KOPT-K1 (cell line): ENCODE measurements around the gene DOK4.

Experiments
- H3K27ac ChIP-seq: fragments of 200-600 bp; sonication (generic); 2 replicates; pipeline ENCODE4 v1.5.1; 2016; ENCODE audit warnings: antibody characterized with exemption, mild to moderate bottlenecking, low read depth, low read length; ENCODE audit not compliant: poor library complexity, severe bottlenecking
- H3K36me3 ChIP-seq: fragments of 200-600 bp; sonication (generic); 2 replicates; pipeline ENCODE4 v1.5.1; 2017; ENCODE audit warnings: antibody characterized with exemption, mild to moderate bottlenecking, low read length, moderate library complexity; ENCODE audit not compliant: insufficient read depth
- H3K9me3 ChIP-seq: fragments of 200-600 bp; sonication (generic); 2 replicates; pipeline ENCODE4 v1.5.1; 2017; ENCODE audit warnings: antibody characterized with exemption, low read length, mild to moderate bottlenecking; ENCODE audit not compliant: insufficient read depth, poor library complexity, severe bottlenecking

DOK4 gene

DNA sequence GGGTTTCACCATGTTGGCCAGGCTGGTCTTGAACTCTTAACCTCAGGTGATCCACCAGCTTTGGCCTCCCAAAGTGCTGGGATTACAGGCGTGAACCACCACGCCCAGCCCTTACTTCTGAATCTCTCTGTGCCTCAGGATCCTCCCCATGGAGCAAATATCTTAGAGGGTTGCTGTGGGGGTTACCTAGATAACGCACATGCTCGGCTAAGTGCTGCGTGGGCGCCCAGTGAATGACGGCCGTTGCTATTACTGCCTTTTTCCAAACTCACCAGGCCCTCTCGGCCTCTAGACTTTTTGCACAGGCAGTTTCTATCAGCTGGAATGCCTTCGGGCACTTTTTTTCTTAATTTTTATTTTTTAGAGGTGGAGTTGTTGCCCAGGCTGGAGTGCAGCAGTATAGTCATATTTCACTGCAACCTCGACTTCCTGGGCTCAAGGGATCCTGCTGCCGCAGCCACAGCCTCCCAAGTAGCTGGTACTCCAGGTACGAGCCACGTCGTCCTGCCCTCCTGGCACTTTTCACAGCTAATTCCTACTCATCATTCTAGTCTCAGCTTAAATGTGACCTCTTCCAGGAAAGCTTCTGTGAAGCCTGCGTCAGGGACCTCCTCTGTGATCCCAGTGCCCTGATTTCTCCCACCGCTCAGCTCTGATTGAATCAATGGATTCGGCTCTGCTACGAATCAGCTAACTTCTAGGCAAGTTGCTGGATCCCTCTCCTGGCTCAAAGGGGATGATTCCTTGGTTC, 41.5 kb upstream of the DOK4 start:
- H3K9me3 ChIP-seq, result no peaks in the 10 kb centered on the region

GRCh38 chr16:57527027-57527426, 40.7 kb upstream of the DOK4 start:
- no peak overlapping the region for H3K27ac ChIP-seq
- peaks cover 3% of the 10 kb centered on the region; the same call in 1 of the 2 replicates for H3K36me3 ChIP-seq
- H3K9me3 ChIP-seq, result no peaks in the 10 kb centered on the region

More for the DNA sequence above, 41.5 kb upstream of the DOK4 start:
- H3K27ac ChIP-seq, result no peak overlapping the region
- peaks cover 3% of the 10 kb centered on the region; the same call in 1 of the 2 replicates for H3K36me3 ChIP-seq

DNA sequence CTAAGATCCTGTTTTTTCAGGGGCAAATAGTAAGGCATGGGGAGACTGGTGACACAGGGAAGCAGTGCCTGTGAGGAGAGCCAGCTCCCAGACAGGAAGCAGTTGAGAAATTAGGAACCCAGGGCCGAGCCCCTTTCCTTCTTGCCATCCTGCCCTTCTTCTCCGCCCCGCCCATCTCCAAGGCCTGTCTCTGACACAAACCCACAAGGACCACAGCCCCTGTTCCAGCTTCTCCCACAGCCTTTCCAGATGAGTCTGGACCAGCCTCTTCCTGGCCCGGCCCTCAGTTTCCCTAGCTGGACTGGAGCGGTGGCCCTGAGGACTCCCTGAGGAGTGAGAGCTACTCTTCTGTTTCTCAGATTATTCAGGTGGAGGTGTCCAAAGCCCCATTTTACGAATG, 40.2 kb upstream of the DOK4 start:
- Histone ChIP-seq H3K36me3 (peaks cover 3% of the 10 kb centered on the region; the same call in 1 of the 2 replicates), H3K9me3 (no peaks in the 10 kb centered on the region), H3K27ac (no peak overlapping the region)

- Histone ChIP-seq H3K36me3 (peaks cover 3% of the 10 kb centered on the region; the same call in 1 of the 2 replicates), H3K9me3 (no peaks in the 10 kb centered on the region), H3K27ac (no peak overlapping the region)
Measured at GRCh38 chr16:57525761-57526160, 39.5 kb upstream of the DOK4 start.

DNA sequence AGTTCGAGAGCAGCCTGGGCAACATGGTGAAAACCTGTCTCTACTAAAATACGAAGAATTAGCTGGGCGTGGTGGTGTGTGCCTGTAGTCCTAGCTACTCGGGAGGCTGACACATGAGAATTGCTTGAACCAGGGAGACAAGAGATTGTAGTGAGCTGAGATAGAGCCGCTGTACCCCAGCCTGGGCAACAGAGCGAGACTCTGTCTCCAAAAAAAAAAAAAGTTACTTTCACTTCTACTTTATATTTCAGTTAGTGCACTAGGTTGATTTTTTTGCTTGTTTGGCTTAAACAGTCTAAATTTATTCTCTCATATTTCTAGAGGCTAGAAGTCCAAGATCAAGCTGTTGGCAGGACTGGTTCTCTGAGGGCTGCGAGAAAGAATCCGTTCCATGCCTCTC, 36.7 kb upstream of the DOK4 start:
- peaks cover 12% of the 10 kb centered on the region; the same call in 1 of the 2 replicates for H3K36me3 ChIP-seq

GRCh38 chr16:57519796-57520360, 33.6 kb upstream of the DOK4 start:
- Histone ChIP-seq H3K36me3 (peaks cover 31% of the 10 kb centered on the region; the same call in 1 of the 2 replicates), H3K9me3 (no peaks in the 10 kb centered on the region), H3K27ac (no peak overlapping the region)

More for the DNA sequence above, 36.7 kb upstream of the DOK4 start:
- Histone ChIP-seq H3K9me3 (no peaks in the 10 kb centered on the region), H3K27ac (no peak overlapping the region)

- peaks cover 40% of the 10 kb centered on the region; the same call in 1 of the 2 replicates for H3K36me3 ChIP-seq
- H3K9me3 ChIP-seq, result no peaks in the 10 kb centered on the region
- no peak overlapping the region for H3K27ac ChIP-seq
Measured at GRCh38 chr16:57518922-57519321, 32.6 kb upstream of the DOK4 start.

DNA sequence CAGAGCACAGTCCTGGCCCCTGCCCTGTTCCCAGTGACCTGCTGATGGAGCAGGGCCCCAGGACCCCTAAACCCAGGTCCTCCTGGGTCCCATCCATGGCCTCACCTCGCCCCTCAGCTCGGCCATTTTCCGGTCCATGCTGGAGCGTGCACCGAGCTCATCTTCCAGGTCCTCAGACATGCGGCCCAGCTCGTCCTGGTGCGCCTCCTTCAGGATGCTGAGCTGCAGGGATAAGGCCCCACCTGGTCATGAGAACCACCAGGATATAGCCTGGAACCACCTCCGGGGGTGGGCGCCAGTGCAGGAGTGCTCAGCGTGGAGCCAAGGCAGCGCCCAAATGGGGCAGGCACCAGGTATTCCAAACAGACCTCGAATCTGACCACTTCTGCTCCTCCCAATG, 32.2 kb upstream of the DOK4 start:
- Histone ChIP-seq H3K27ac (no peak overlapping the region), H3K36me3 (peaks cover 40% of the 10 kb centered on the region; the same call in 1 of the 2 replicates), H3K9me3 (no peaks in the 10 kb centered on the region)

DNA sequence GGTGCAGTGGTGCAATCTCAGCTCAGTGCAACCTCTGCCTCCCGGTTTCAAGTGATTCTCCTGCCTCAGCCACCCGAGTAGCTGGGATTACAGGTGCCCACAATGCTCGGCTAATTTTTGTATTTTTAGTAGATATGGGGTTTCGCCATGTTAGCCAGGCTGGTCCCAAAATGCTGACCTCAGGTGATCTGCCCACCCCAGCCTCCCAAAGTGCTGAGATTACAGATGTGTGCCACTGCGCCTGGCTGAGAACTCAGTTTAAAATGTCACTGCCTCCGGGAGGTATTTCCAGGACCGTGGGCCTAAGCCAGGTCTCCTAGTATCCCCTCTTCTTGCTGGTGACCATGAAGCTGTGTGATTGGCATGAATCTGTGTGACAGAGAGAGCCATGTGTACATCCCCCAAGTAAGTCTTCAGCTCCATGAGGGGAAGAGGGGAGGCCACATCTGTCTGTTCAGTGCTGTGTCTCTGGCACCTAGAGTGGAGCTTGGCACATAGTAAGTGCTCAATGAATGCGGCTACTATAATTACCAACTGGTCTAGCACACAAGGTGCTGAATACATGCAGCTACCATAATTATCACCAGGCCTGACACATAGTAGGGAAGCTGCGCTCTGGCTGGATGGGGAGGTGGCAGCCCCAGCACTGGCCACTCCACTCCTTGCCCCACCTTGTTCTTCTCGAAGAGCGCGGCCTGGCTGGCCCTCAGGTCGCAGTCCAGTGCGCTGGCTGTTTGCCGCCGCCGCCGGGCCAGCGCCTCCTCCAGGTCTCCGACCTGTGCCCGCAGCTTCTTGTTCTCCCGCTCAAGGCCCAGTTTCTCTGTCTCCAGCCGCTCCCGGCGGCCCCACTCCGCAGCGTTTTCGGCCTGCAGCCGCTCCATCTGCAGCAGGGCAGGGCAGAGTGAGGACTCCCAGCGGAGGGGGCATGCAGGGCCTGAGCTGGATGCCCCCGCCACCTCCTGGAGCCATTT, 31.4 kb upstream of the DOK4 start:
- H3K36me3 ChIP-seq, result peaks cover 40% of the 10 kb centered on the region; the same call in 1 of the 2 replicates
- no peak overlapping the region for H3K27ac ChIP-seq
- no peaks in the 10 kb centered on the region for H3K9me3 ChIP-seq

GRCh38 chr16:57516773-57517172, 30.5 kb upstream of the DOK4 start:
- no peak overlapping the region for H3K27ac ChIP-seq
- H3K9me3 ChIP-seq, result no peaks in the 10 kb centered on the region
- peaks cover 40% of the 10 kb centered on the region; the same call in 1 of the 2 replicates for H3K36me3 ChIP-seq

GRCh38 chr16:57516176-57516725, 30.0 kb upstream of the DOK4 start:
- no peak overlapping the region for H3K27ac ChIP-seq

GRCh38 chr16:57514791-57515600, 28.7 kb upstream of the DOK4 start:
- Histone ChIP-seq H3K9me3 (no peaks in the 10 kb centered on the region), H3K36me3 (peaks cover 40% of the 10 kb centered on the region; the same call in 1 of the 2 replicates), H3K27ac (no peak overlapping the region)

More at GRCh38 chr16:57516176-57516725, 30.0 kb upstream of the DOK4 start:
- H3K9me3 ChIP-seq, result no peaks in the 10 kb centered on the region
- H3K36me3 ChIP-seq, result peaks cover 40% of the 10 kb centered on the region; the same call in 1 of the 2 replicates

- peaks cover 40% of the 10 kb centered on the region; the same call in 1 of the 2 replicates for H3K36me3 ChIP-seq
- H3K9me3 ChIP-seq, result no peaks in the 10 kb centered on the region
- H3K27ac ChIP-seq, result no peak overlapping the region
Measured at GRCh38 chr16:57514371-57514770, 28.1 kb upstream of the DOK4 start.
